ENCODE results near the gene PTPRT. TPM values are rescaled to one million over a fixed set of nuclear protein-coding genes. Genes with fewer than 3 reads are reported as not detected.

Gene PTPRT
- total and polyA plus RNA-seq, 2 donors (not counting 1 experiment from before 2014, with no cell fraction given), result not detected

DNA sequence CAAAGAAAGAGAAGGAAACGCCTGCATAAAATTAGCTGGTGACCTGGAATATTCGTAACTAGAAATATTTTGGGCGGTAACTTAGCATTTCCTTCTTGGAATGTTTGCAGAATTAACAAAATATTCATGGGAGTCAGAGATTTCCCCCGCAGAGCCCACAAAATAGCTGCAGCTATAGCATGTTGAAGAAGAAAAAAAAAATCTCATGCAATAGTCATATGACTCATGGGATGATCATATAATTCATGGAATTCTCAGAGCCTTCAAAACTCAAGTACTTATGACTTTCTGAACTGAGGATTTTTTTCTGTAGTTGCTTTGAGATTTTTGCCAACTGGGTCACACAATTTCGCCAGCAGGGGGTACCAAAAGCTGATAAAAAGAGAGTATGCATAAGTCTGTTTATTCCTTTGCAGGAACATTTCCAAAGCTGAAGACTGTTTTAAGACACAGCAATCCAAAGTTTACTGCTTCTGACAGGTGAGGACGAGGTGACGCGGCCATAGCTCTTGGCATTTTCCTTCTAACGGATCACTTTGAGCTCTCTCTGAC is 985.5 kb downstream of the PTPRT start:
- Histone ChIP-seq H3K27me3 (ENCODE audit: control insufficient read depth, insufficient read depth, low read length) (no peaks in the 10 kb centered on the region), H3K36me3 (ENCODE audit: control insufficient read depth, insufficient read depth, low read length) (no peaks in the 10 kb centered on the region)

DNA sequence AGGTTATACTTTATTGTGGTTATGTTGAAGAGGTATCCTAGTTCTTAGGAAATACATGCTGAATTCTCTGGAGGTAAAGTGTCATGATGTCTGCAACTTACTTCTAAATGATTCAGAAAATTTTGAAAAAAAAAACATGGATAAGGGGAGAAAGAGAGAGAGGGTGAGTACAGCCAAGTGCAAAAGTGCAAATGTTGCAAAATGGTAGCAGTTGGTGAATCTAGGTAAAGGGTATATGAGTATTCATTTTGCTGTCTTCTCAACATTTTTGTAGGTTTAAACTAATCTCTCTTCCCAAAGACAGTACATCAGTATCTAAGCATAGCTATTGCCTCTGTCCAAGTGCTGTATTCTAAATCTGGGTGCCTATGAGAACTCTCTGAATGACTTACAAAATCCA is 992.1 kb downstream of the PTPRT start:
- Histone ChIP-seq H3K27me3 (ENCODE audit: control insufficient read depth, insufficient read depth, low read length) (no peaks in the 10 kb centered on the region), H3K79me2 (ENCODE audit: control insufficient read depth, insufficient read depth, low read length) (no peaks in the 10 kb centered on the region), H3K4me1 (ENCODE audit: control insufficient read depth, extremely low read depth, insufficient read depth, low read length) (no peaks in the 10 kb centered on the region), H4K20me1 (ENCODE audit: control insufficient read depth, extremely low read depth, insufficient read depth, low read length) (no peaks in the 10 kb centered on the region), H2AFZ (ENCODE audit: low read length) (no peak overlapping the region), H3K9ac (ENCODE audit: insufficient read depth, low read length) (no peak overlapping the region), H3K4me2 (ENCODE audit: extremely low read depth, insufficient read depth, low read length) (no peak overlapping the region), H3K4me3 (replicated peaks in 1 of 4; ENCODE audit: control extremely low read depth in 1 of 4, insufficient read depth in 1 of 4, low read depth in 3 of 4, low read length in 4 of 4) (no peak overlapping the region), H3K27ac (ENCODE audit: insufficient read depth, low read length) (no peak overlapping the region), H3K36me3 (ENCODE audit: control insufficient read depth, insufficient read depth, low read length) (no peaks in the 10 kb centered on the region), H3K9me3 (ENCODE audit: control insufficient read depth, insufficient read depth, low read depth, low read length) (no peaks in the 10 kb centered on the region)
- TF ChIP-seq, protein P1, sequence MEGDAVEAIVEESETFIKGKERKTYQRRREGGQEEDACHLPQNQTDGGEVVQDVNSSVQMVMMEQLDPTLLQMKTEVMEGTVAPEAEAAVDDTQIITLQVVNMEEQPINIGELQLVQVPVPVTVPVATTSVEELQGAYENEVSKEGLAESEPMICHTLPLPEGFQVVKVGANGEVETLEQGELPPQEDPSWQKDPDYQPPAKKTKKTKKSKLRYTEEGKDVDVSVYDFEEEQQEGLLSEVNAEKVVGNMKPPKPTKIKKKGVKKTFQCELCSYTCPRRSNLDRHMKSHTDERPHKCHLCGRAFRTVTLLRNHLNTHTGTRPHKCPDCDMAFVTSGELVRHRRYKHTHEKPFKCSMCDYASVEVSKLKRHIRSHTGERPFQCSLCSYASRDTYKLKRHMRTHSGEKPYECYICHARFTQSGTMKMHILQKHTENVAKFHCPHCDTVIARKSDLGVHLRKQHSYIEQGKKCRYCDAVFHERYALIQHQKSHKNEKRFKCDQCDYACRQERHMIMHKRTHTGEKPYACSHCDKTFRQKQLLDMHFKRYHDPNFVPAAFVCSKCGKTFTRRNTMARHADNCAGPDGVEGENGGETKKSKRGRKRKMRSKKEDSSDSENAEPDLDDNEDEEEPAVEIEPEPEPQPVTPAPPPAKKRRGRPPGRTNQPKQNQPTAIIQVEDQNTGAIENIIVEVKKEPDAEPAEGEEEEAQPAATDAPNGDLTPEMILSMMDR (conservative IDR thresholded peaks at IDR 0.05 in 1 of 2, IDR thresholded peaks at IDR 0.05 in 1 of 2; ENCODE audit: low read depth in 1 of 2, low read length in 2 of 2), result no peak
- TF ChIP-seq EZH2 (IDR thresholded peaks at IDR 0.05; ENCODE audit: low read length, missing control alignments), result no peak
- no peak for DNase-seq (ENCODE audit: low read depth in 2 of 2)

More for the DNA sequence above, 985.5 kb downstream of the PTPRT start:
- Histone ChIP-seq H3K79me2 (ENCODE audit: control insufficient read depth, insufficient read depth, low read length) (no peaks in the 10 kb centered on the region), H3K4me1 (ENCODE audit: control insufficient read depth, extremely low read depth, insufficient read depth, low read length) (no peaks in the 10 kb centered on the region), H3K9ac (ENCODE audit: insufficient read depth, low read length) (no peak overlapping the region), H3K27ac (ENCODE audit: insufficient read depth, low read length) (no peak overlapping the region), H3K9me3 (ENCODE audit: control insufficient read depth, insufficient read depth, low read depth, low read length) (no peaks in the 10 kb centered on the region), H3K4me3 (replicated peaks in 1 of 4; ENCODE audit: control extremely low read depth in 1 of 4, insufficient read depth in 1 of 4, low read depth in 3 of 4, low read length in 4 of 4) (no peak overlapping the region), H3K4me2 (ENCODE audit: extremely low read depth, insufficient read depth, low read length) (no peak overlapping the region), H4K20me1 (ENCODE audit: control insufficient read depth, extremely low read depth, insufficient read depth, low read length) (no peaks in the 10 kb centered on the region), H2AFZ (ENCODE audit: low read length) (no peak overlapping the region)
- TF ChIP-seq, protein P1 (conservative IDR thresholded peaks at IDR 0.05 in 1 of 2, IDR thresholded peaks at IDR 0.05 in 1 of 2; ENCODE audit: low read depth in 1 of 2, low read length in 2 of 2), result no peak
- no peak for TF ChIP-seq EZH2 (IDR thresholded peaks at IDR 0.05; ENCODE audit: low read length, missing control alignments)
- DNase-seq (ENCODE audit: low read depth in 2 of 2), result no peak

DNA sequence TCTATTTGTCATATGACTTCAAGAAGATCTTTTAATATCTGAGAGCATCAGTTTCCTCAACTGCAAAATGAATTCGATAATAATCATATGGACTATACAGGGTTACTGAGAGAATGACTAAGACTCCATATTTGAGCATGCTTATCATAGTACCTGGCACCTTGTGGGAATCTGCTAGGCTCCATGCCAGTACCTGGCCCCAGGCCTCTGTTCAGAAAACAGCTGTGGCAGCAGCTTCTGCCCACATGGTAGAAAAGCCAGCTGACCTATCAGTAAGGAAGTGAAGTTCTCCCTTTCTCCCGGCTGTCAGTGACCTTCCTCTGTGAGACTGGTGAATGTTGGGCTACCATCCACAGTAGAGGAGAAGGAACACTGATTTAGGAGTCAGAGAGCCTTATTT is 996.6 kb downstream of the PTPRT start:
- no peak for DNase-seq (ENCODE audit: low read depth in 2 of 2)
- H3K4me3 ChIP-seq (replicated peaks in 1 of 4; ENCODE audit: control extremely low read depth in 1 of 4, insufficient read depth in 1 of 4, low read depth in 3 of 4, low read length in 4 of 4), result no peak overlapping the region
- TF ChIP-seq, protein P1 (conservative IDR thresholded peaks at IDR 0.05 in 1 of 2, IDR thresholded peaks at IDR 0.05 in 1 of 2; ENCODE audit: low read depth in 1 of 2, low read length in 2 of 2), result no peak
- no peaks in the 10 kb centered on the region for H3K9me3 ChIP-seq (ENCODE audit: control insufficient read depth, insufficient read depth, low read depth, low read length)
- H4K20me1 ChIP-seq (ENCODE audit: control insufficient read depth, extremely low read depth, insufficient read depth, low read length), result no peaks in the 10 kb centered on the region
- no peaks in the 10 kb centered on the region for H3K36me3 ChIP-seq (ENCODE audit: control insufficient read depth, insufficient read depth, low read length)
- no peak overlapping the region for H3K27ac ChIP-seq (ENCODE audit: insufficient read depth, low read length)
- no peak overlapping the region for H3K4me2 ChIP-seq (ENCODE audit: extremely low read depth, insufficient read depth, low read length)
- H3K4me1 ChIP-seq (ENCODE audit: control insufficient read depth, extremely low read depth, insufficient read depth, low read length), result no peaks in the 10 kb centered on the region
- H3K9ac ChIP-seq (ENCODE audit: insufficient read depth, low read length), result no peak overlapping the region
- no peak overlapping the region for H2AFZ ChIP-seq (ENCODE audit: low read length)
- H3K79me2 ChIP-seq (ENCODE audit: control insufficient read depth, insufficient read depth, low read length), result no peaks in the 10 kb centered on the region
- no peaks in the 10 kb centered on the region for H3K27me3 ChIP-seq (ENCODE audit: control insufficient read depth, insufficient read depth, low read length)
